Astrocyte (in vitro differentiated cells and primary cell): ENCODE measurements around the gene TTC24. TPM values are rescaled to one million over a fixed set of nuclear protein-coding genes. Genes with fewer than 3 reads are reported as not detected.

Experiments
- DNase-seq: peaks from one replicate; pipeline ENCODE4 v3.0.0-alpha.2; 2010; ENCODE audit warnings: low read depth
- FAIRE-seq: peaks from 2 replicates; lab custom pipeline; 2011; peaks lifted over from hg19 to GRCh38; lab: Jason Lieb, UNC
- H2AFZ ChIP-seq: 2 replicates; pipeline ENCODE4 v1.6.0; 2012; ENCODE audit warnings: low read depth, low read length, inconsistent platforms
- H3K27ac ChIP-seq: 2 replicates; pipeline ENCODE4 v1.5.1; 2011; ENCODE audit warnings: low read depth, low read length, inconsistent platforms
- H3K27me3 ChIP-seq: 2 replicates; pipeline ENCODE4 v1.6.0; 2011; ENCODE audit warnings: low read length, inconsistent platforms; ENCODE audit not compliant: insufficient read depth
- H3K36me3 ChIP-seq: 2 replicates; pipeline ENCODE4 v1.5.1; 2011; ENCODE audit warnings: low read length, inconsistent platforms; ENCODE audit not compliant: insufficient read depth
- H3K4me1 ChIP-seq: 2 replicates; pipeline ENCODE4 v1.5.1; 2011; ENCODE audit warnings: low read length, inconsistent platforms; ENCODE audit not compliant: insufficient read depth
- H3K4me2 ChIP-seq: 2 replicates; pipeline ENCODE4 v1.6.0; 2012; ENCODE audit warnings: low read length, inconsistent platforms
- H3K4me3 ChIP-seq: 2 replicates; pipeline ENCODE4 v1.5.1; 2011; ENCODE audit warnings: low read depth, mild to moderate bottlenecking, low read length, inconsistent platforms; ENCODE audit not compliant: insufficient read depth
- H3K79me2 ChIP-seq: 2 replicates; pipeline ENCODE4 v1.6.0; 2012; ENCODE audit warnings: mild to moderate bottlenecking, low read length, inconsistent platforms; ENCODE audit not compliant: insufficient read depth
- H3K9ac ChIP-seq: 2 replicates; pipeline ENCODE4 v1.6.0; 2012; ENCODE audit warnings: mild to moderate bottlenecking, low read length, inconsistent platforms
- H3K9me3 ChIP-seq: 2 replicates; pipeline ENCODE4 v1.5.1; 2012; ENCODE audit warnings: low read depth, mild to moderate bottlenecking, low read length, inconsistent platforms; ENCODE audit not compliant: insufficient read depth
- H4K20me1 ChIP-seq: 2 replicates; pipeline ENCODE4 v1.6.0; 2012; ENCODE audit warnings: low read length, inconsistent platforms; ENCODE audit not compliant: insufficient read depth
- H3K27ac Mint-ChIP-seq: one replicate; pipeline ENCODE4 v1.8.0; 2021; ENCODE audit warnings: mild to moderate bottlenecking, mixed read lengths; ENCODE audit not compliant: unreplicated experiment
- H3K27me3 Mint-ChIP-seq: one replicate; pipeline ENCODE4 v1.8.0; 2021; ENCODE audit warnings: low read depth, mixed read lengths; ENCODE audit not compliant: unreplicated experiment
- H3K36me3 Mint-ChIP-seq: one replicate; pipeline ENCODE4 v1.8.0; 2021; ENCODE audit warnings: low read depth, mixed read lengths; ENCODE audit not compliant: unreplicated experiment
- H3K4me1 Mint-ChIP-seq: one replicate; pipeline ENCODE4 v1.8.0; 2021; ENCODE audit warnings: low read depth, mixed read lengths; ENCODE audit not compliant: unreplicated experiment
- H3K4me3 Mint-ChIP-seq: one replicate; pipeline ENCODE4 v1.8.0; 2021; ENCODE audit warnings: mild to moderate bottlenecking, moderate library complexity, mixed read lengths; ENCODE audit not compliant: unreplicated experiment
- H3K9me3 Mint-ChIP-seq: one replicate; pipeline ENCODE4 v1.8.0; 2021; ENCODE audit warnings: mild to moderate bottlenecking, mixed read lengths; ENCODE audit not compliant: unreplicated experiment
- EZH2 ChIP-seq: IDR thresholded peaks from 2 replicates; pipeline ENCODE4 v1.6.1; 2012; ENCODE audit warnings: mild to moderate bottlenecking, low read length, inconsistent platforms; ENCODE audit not compliant: insufficient read depth
- total RNA-seq: library from RNA; stranded (reverse); gene quantifications from 2 replicates; pipeline ENCODE4 v1.2.1, GENCODE V29; 2021
- TF ChIP-seq, protein P1 (sequence below): IDR thresholded peaks from 2 replicates; pipeline ENCODE4 v1.5.1; 2011; ENCODE audit warnings: low read depth, mild to moderate bottlenecking, inconsistent platforms, low read length, moderate library complexity; ENCODE audit not compliant: insufficient read depth

Gene TTC24
- total RNA-seq, 1 donor from 2014 or later: not detected

- H3K79me2 ChIP-seq: peaks cover 9% of the 10 kb centered on the region
- no peaks in the 10 kb centered on the region for H3K9me3 ChIP-seq
- H3K27ac ChIP-seq: peak within 1 kb of the TSS; percentile 48
- H3K4me3 Mint-ChIP-seq: peak within 1 kb of the TSS; percentile 84
- no peaks in the 10 kb centered on the region for H3K27me3 ChIP-seq
- peak within 1 kb of the TSS; percentile 61 for H3K4me3 ChIP-seq
- H3K9me3 Mint-ChIP-seq: peaks cover 2% of the 10 kb centered on the region
- TF ChIP-seq, protein P1, sequence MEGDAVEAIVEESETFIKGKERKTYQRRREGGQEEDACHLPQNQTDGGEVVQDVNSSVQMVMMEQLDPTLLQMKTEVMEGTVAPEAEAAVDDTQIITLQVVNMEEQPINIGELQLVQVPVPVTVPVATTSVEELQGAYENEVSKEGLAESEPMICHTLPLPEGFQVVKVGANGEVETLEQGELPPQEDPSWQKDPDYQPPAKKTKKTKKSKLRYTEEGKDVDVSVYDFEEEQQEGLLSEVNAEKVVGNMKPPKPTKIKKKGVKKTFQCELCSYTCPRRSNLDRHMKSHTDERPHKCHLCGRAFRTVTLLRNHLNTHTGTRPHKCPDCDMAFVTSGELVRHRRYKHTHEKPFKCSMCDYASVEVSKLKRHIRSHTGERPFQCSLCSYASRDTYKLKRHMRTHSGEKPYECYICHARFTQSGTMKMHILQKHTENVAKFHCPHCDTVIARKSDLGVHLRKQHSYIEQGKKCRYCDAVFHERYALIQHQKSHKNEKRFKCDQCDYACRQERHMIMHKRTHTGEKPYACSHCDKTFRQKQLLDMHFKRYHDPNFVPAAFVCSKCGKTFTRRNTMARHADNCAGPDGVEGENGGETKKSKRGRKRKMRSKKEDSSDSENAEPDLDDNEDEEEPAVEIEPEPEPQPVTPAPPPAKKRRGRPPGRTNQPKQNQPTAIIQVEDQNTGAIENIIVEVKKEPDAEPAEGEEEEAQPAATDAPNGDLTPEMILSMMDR: no peak
- TF ChIP-seq EZH2: no peak
- peaks cover 3% of the 10 kb centered on the region for H3K4me1 Mint-ChIP-seq
- peaks cover 9% of the 10 kb centered on the region for H3K36me3 Mint-ChIP-seq
- H2AFZ ChIP-seq: peak within 1 kb of the TSS; percentile 87
- DNase-seq (peak; percentile 31), FAIRE-seq (no peak)
- peaks cover 12% of the 10 kb centered on the region for H3K4me1 ChIP-seq
- peak within 1 kb of the TSS; percentile 77 for H3K27ac Mint-ChIP-seq
- H3K36me3 ChIP-seq: peaks cover 15% of the 10 kb centered on the region
- H3K27me3 Mint-ChIP-seq: no peaks in the 10 kb centered on the region
- H3K9ac ChIP-seq: peak within 1 kb of the TSS; percentile 91
- peak within 1 kb of the TSS; percentile 91 for H3K4me2 ChIP-seq
- H4K20me1 ChIP-seq: peaks cover 15% of the 10 kb centered on the region
Measured at GRCh38 chr1:156591432-156592157, 12.1 kb downstream of the TTC24 start, which contains the start of gene NAXE. TSS of gene NAXE (plus strand) at chr1:156591776. CDS start at chr1:156591805, 29 bp downstream.

- Mint-ChIP-seq H3K27me3 (no peaks in the 10 kb centered on the region), H3K4me3 (peak overlapping the region; percentile 84), H3K27ac (no peak overlapping the region), H3K4me1 (peaks cover 3% of the 10 kb centered on the region), H3K9me3 (peaks cover 2% of the 10 kb centered on the region), H3K36me3 (peaks cover 13% of the 10 kb centered on the region)
- FAIRE-seq (no peak), DNase-seq (no peak)
- no peak for TF ChIP-seq EZH2
- TF ChIP-seq, protein P1: no peak
- Histone ChIP-seq H3K4me1 (peaks cover 12% of the 10 kb centered on the region), H3K27me3 (no peaks in the 10 kb centered on the region), H3K79me2 (peaks cover 10% of the 10 kb centered on the region), H3K9ac (peak overlapping the region; percentile 91), H3K36me3 (peaks cover 23% of the 10 kb centered on the region), H3K4me2 (peak overlapping the region; percentile 91), H3K9me3 (no peaks in the 10 kb centered on the region), H4K20me1 (peaks cover 19% of the 10 kb centered on the region), H3K4me3 (peak overlapping the region; percentile 61), H3K27ac (peak overlapping the region; percentile 48), H2AFZ (peak overlapping the region; percentile 87)
Measured at GRCh38 chr1:156592158-156592909, 12.8 kb downstream of the TTC24 start.
